ENCODE data around the gene MCM8.

Gene MCM8

GRCh38 chr20:5969940-5970339, 19.5 kb downstream of the MCM8 start:
- DNase-seq = no peak
- Histone ChIP-seq H3K36me3 (replicated peaks; ENCODE audit: insufficient read depth, low read length) (peaks cover 7% of the 10 kb centered on the region; the same call in 1 of the 2 replicates), H3K9me2 (replicated peaks; ENCODE audit: insufficient read depth, low read length) (no peaks in the 10 kb centered on the region), H3K79me2 (ENCODE audit: low read length) (no peaks in the 10 kb centered on the region; the same call in 1 of the 2 replicates), H3K9ac (ENCODE audit: low read length) (no peak overlapping the region), H3K9me3 (replicated peaks; ENCODE audit: insufficient read depth, low read length) (no peaks in the 10 kb centered on the region), H3K27me3 (replicated peaks; ENCODE audit: insufficient read depth, low read length) (no peaks in the 10 kb centered on the region), H3K4me2 (ENCODE audit: low read depth, low read length) (no peak overlapping the region), H2AFZ (ENCODE audit: low read length) (no peak overlapping the region), H3F3A (ENCODE audit: insufficient read depth, low read length) (no peaks in the 10 kb centered on the region), H4K20me1 (ENCODE audit: insufficient read depth, low read length) (no peaks in the 10 kb centered on the region), H3K4me3 (ENCODE audit: low read length) (no peak overlapping the region), H3K27ac (ENCODE audit: low read length) (no peak overlapping the region), H3K4me1 (ENCODE audit: low read length) (no peaks in the 10 kb centered on the region)
- no peak for TF ChIP-seq EZH2 (optimal IDR thresholded peaks at IDR 0.05; ENCODE audit: low read depth, low read length)
- TF ChIP-seq CTCF (IDR thresholded peaks at IDR 0.05; ENCODE audit: low read length) = no peak

GRCh38 chr20:5970381-5970780, 19.9 kb downstream of the MCM8 start:
- no peak overlapping the region for H2AFZ ChIP-seq (ENCODE audit: low read length)
- DNase-seq = no peak
- no peaks in the 10 kb centered on the region for H4K20me1 ChIP-seq (ENCODE audit: insufficient read depth, low read length)
- no peaks in the 10 kb centered on the region for H3K4me1 ChIP-seq (ENCODE audit: low read length)
- TF ChIP-seq CTCF (IDR thresholded peaks at IDR 0.05; ENCODE audit: low read length) = no peak
- no peak for TF ChIP-seq EZH2 (optimal IDR thresholded peaks at IDR 0.05; ENCODE audit: low read depth, low read length)
- no peak for TF ChIP-seq EZH2phosphoT487 (IDR thresholded peaks at IDR 0.05; ENCODE audit: low read length)
- H3K36me3 ChIP-seq (replicated peaks; ENCODE audit: insufficient read depth, low read length) = peaks cover 7% of the 10 kb centered on the region; the same call in 1 of the 2 replicates
- no peak overlapping the region for H3K27ac ChIP-seq (ENCODE audit: low read length)
- no peaks in the 10 kb centered on the region for H3F3A ChIP-seq (ENCODE audit: insufficient read depth, low read length)
- H3K9me2 ChIP-seq (replicated peaks; ENCODE audit: insufficient read depth, low read length) = no peaks in the 10 kb centered on the region
- H3K27me3 ChIP-seq (replicated peaks; ENCODE audit: insufficient read depth, low read length) = no peaks in the 10 kb centered on the region
- H3K9ac ChIP-seq (ENCODE audit: low read length) = no peak overlapping the region
- no peaks in the 10 kb centered on the region for H3K9me3 ChIP-seq (replicated peaks; ENCODE audit: insufficient read depth, low read length)
- no peak overlapping the region for H3K4me2 ChIP-seq (ENCODE audit: low read depth, low read length)
- no peaks in the 10 kb centered on the region for H3K79me2 ChIP-seq (ENCODE audit: low read length)
- no peak overlapping the region for H3K4me3 ChIP-seq (ENCODE audit: low read length)

- TF ChIP-seq CTCF (IDR thresholded peaks at IDR 0.05; ENCODE audit: low read length) (no peak), EZH2 (optimal IDR thresholded peaks at IDR 0.05; ENCODE audit: low read depth, low read length) (no peak), EZH2phosphoT487 (IDR thresholded peaks at IDR 0.05; ENCODE audit: low read length) (no peak)
- Histone ChIP-seq H4K20me1 (ENCODE audit: insufficient read depth, low read length) (no peaks in the 10 kb centered on the region), H3K27ac (ENCODE audit: low read length) (no peak overlapping the region), H2AFZ (ENCODE audit: low read length) (no peak overlapping the region), H3K79me2 (ENCODE audit: low read length) (no peaks in the 10 kb centered on the region), H3K4me2 (ENCODE audit: low read depth, low read length) (no peak overlapping the region), H3F3A (ENCODE audit: insufficient read depth, low read length) (no peaks in the 10 kb centered on the region), H3K9ac (ENCODE audit: low read length) (no peak overlapping the region), H3K27me3 (replicated peaks; ENCODE audit: insufficient read depth, low read length) (no peaks in the 10 kb centered on the region), H3K36me3 (replicated peaks; ENCODE audit: insufficient read depth, low read length) (peaks cover 7% of the 10 kb centered on the region; the same call in 1 of the 2 replicates), H3K9me2 (replicated peaks; ENCODE audit: insufficient read depth, low read length) (no peaks in the 10 kb centered on the region), H3K4me1 (ENCODE audit: low read length) (no peaks in the 10 kb centered on the region), H3K4me3 (ENCODE audit: low read length) (no peak overlapping the region), H3K9me3 (replicated peaks; ENCODE audit: insufficient read depth, low read length) (no peaks in the 10 kb centered on the region)
- DNase-seq = no peak
These were observed 20.8 kb downstream of the MCM8 start for GRCh38 chr20:5971203-5971602.
